IMR-90 (cell line): Measurements from ENCODE around the gene CPXM2. TPM values are rescaled to one million over a fixed set of nuclear protein-coding genes. Genes with fewer than 3 reads are reported as not detected.

ENCODE experiments used
- ATAC-seq: fragments of 200-7000 bp; cut with Tn5 transposase; 2 replicates; pipeline ENCODE4 v1.9.1; 2020; ENCODE audit warnings: low read depth, mild to moderate bottlenecking, moderate library complexity
- BruUV-seq: library from RNA; stranded (reverse); fragments of 400-500 nt; replicated peaks from 2 replicates; lab custom pipeline; 2021; lab: Mats Ljungman, UMichigan
- CTCF ChIA-PET: fragments of 300-600 bp; formaldehyde crosslinking; extraction: SDS; loops from one replicate; lab custom pipeline; 2021; ENCODE audit warnings: antibody characterized with exemption; lab: Yijun Ruan, JAX
- POLR2A ChIA-PET: fragments of 300-600 bp; sonication (Branson Sonifier 250); formaldehyde crosslinking; loops from one replicate; lab custom pipeline; 2022; ENCODE audit warnings: antibody characterized with exemption; ENCODE audit not compliant: unreplicated experiment; lab: Charles Lee
- DNase-seq: peaks from one replicate; pipeline ENCODE4 v3.0.0; 2013
- H2AFZ ChIP-seq: replicated peaks from 2 replicates; pipeline ENCODE3; 2013; ENCODE audit warnings: low read length, mild to moderate bottlenecking; ENCODE audit not compliant: poor library complexity
- H2AK5ac ChIP-seq: 2 replicates; pipeline ENCODE4 v1.6.1; 2013; ENCODE audit warnings: low read depth, low read length, inconsistent platforms
- H2AK9ac ChIP-seq: replicated peaks from 2 replicates; pipeline ENCODE3; 2013; ENCODE audit warnings: mild to moderate bottlenecking, low read depth, low read length, moderate library complexity; ENCODE audit not compliant: poor library complexity
- H2BK120ac ChIP-seq: 2 replicates; pipeline ENCODE4 v1.6.1; 2013; ENCODE audit warnings: low read depth, low read length, inconsistent platforms
- H2BK15ac ChIP-seq: 3 replicates; pipeline ENCODE4 v1.6.1; 2013; ENCODE audit warnings: low read depth, low read length, inconsistent platforms
- H2BK20ac ChIP-seq: 2 replicates; pipeline ENCODE4 v1.6.1; 2013; ENCODE audit warnings: low read depth, mild to moderate bottlenecking, inconsistent platforms, low read length, moderate library complexity
- H2BK5ac ChIP-seq: 2 replicates; pipeline ENCODE4 v1.6.1; 2013; ENCODE audit warnings: mild to moderate bottlenecking, low read depth, low read length, inconsistent platforms; ENCODE audit not compliant: poor library complexity, severe bottlenecking
- H3K14ac ChIP-seq: replicated peaks from 2 replicates; pipeline ENCODE4 v1.6.1; 2013; ENCODE audit warnings: low read depth, low read length, inconsistent platforms
- H3K18ac ChIP-seq: 2 replicates; pipeline ENCODE4 v1.6.1; 2013; ENCODE audit warnings: low read depth, low read length, control low read depth
- H3K23ac ChIP-seq: 2 replicates; pipeline ENCODE4 v1.6.1; 2013; ENCODE audit warnings: low read depth, low read length, inconsistent platforms
- H3K27ac ChIP-seq: 2 replicates; pipeline ENCODE4 v1.5.1; 2013; ENCODE audit warnings: mild to moderate bottlenecking, control low read depth, low read length; ENCODE audit not compliant: insufficient read depth
- H3K27me3 ChIP-seq: 2 replicates; pipeline ENCODE4 v1.6.1; 2013; ENCODE audit warnings: low read length; ENCODE audit not compliant: control insufficient read depth, insufficient read depth
- H3K36me3 ChIP-seq: 2 replicates; pipeline ENCODE4 v1.6.1; 2013; ENCODE audit warnings: low read length, mixed read lengths; ENCODE audit not compliant: control insufficient read depth, insufficient read depth
- H3K4ac ChIP-seq: 2 replicates; pipeline ENCODE4 v1.6.1; 2013; ENCODE audit warnings: low read depth, low read length, inconsistent platforms
- H3K4me1 ChIP-seq: 2 replicates; pipeline ENCODE4 v1.6.1; 2013; ENCODE audit warnings: low read length, mixed read lengths; ENCODE audit not compliant: control insufficient read depth, insufficient read depth
- H3K4me2 ChIP-seq: 2 replicates; pipeline ENCODE4 v1.6.1; 2013; ENCODE audit warnings: low read depth, mild to moderate bottlenecking, control low read depth, low read length, moderate library complexity
- H3K4me3 ChIP-seq: 2 replicates; pipeline ENCODE4 v1.5.1; 2013; ENCODE audit warnings: low read depth, mild to moderate bottlenecking, control low read depth, low read length, moderate library complexity; ENCODE audit not compliant: insufficient read depth
- H3K56ac ChIP-seq: 2 replicates; pipeline ENCODE4 v1.6.1; 2013; ENCODE audit warnings: low read length, inconsistent platforms; ENCODE audit not compliant: insufficient read depth; ENCODE audit errors: extremely low read depth
- H3K79me1 ChIP-seq, 2 experiments: 2 replicates each; pipeline ENCODE4 v1.6.1; 2013; ENCODE audit warnings: low read length in 2 of 2, inconsistent platforms in 1 of 2, low read depth in 1 of 2
- H3K9ac ChIP-seq: 2 replicates; pipeline ENCODE4 v1.6.1; 2013; ENCODE audit warnings: low read depth, low read length, control low read depth
- H3K9me1 ChIP-seq: 2 replicates; pipeline ENCODE4 v1.6.1; 2013; ENCODE audit warnings: low read length, inconsistent platforms; ENCODE audit not compliant: insufficient read depth
- H3K9me3 ChIP-seq: 2 replicates; pipeline ENCODE4 v1.6.1; 2013; ENCODE audit warnings: low read length; ENCODE audit not compliant: control insufficient read depth, insufficient read depth
- H4K20me1 ChIP-seq: 2 replicates; pipeline ENCODE4 v1.6.1; 2013; ENCODE audit warnings: low read length, inconsistent platforms; ENCODE audit not compliant: insufficient read depth
- H4K5ac ChIP-seq: 2 replicates; pipeline ENCODE4 v1.6.1; 2013; ENCODE audit warnings: mild to moderate bottlenecking, low read depth, low read length, control low read depth
- H4K8ac ChIP-seq, 2 experiments: 2 replicates each; pipeline ENCODE4 v1.6.1; 2013; ENCODE audit warnings: low read depth in 2 of 2, low read length in 2 of 2, control low read depth in 1 of 2, inconsistent platforms in 1 of 2
- H4K91ac ChIP-seq: 2 replicates; pipeline ENCODE4 v1.6.1; 2013; ENCODE audit warnings: low read depth, low read length, inconsistent platforms; ENCODE audit not compliant: insufficient read depth
- BHLHE40 ChIP-seq: fragments of 150-350 bp; IDR thresholded peaks from 2 replicates; pipeline ENCODE4 v1.6.1; 2016; ENCODE audit warnings: mild to moderate bottlenecking, low read depth, low read length
- CEBPB ChIP-seq: IDR thresholded peaks from 2 replicates; pipeline ENCODE4 v1.6.1; 2012; ENCODE audit warnings: low read depth, low read length, improper control_type of control experiment
- FOS ChIP-seq: fragments of 150-350 bp; IDR thresholded peaks from 2 replicates; pipeline ENCODE4 v1.6.1; 2016; ENCODE audit warnings: low read depth, low read length
- MAFK ChIP-seq: IDR thresholded peaks from 2 replicates; pipeline ENCODE4 v1.6.1; 2012; ENCODE audit warnings: low read depth, low read length, improper control_type of control experiment
- MAZ ChIP-seq: IDR thresholded peaks from 2 replicates; pipeline ENCODE4 v1.6.1; 2012; ENCODE audit warnings: low read depth, mild to moderate bottlenecking, low read length, improper control_type of control experiment, moderate library complexity, borderline replicate concordance
- MXI1 ChIP-seq: IDR thresholded peaks from 2 replicates; pipeline ENCODE4 v1.6.1; 2012; ENCODE audit warnings: low read depth, mild to moderate bottlenecking, low read length, moderate library complexity, borderline replicate concordance
- POLR2A ChIP-seq: IDR thresholded peaks from 2 replicates; pipeline ENCODE4 v1.6.1; 2012; ENCODE audit warnings: mild to moderate bottlenecking, low read depth, low read length
- RAD21 ChIP-seq: IDR thresholded peaks from 2 replicates; pipeline ENCODE4 v1.6.1; 2012; ENCODE audit warnings: low read length, improper control_type of control experiment
- WGBS, 2 experiments: methylation state at CpG; one replicate each; pipeline versions ENCODE4 v1.1.5 to v1.1.7; 2013; ENCODE audit warnings: missing lambda C conversion rate in 2 of 2; ENCODE audit not compliant: insufficient read length in 1 of 2; ENCODE audit errors: extremely low coverage in 2 of 2; 5-methylcytosine and 5-hydroxymethylcytosine counted together
- dilution Hi-C: fragments of 300-500 bp; cut with HindIII; formaldehyde crosslinking; loops from one replicate; pipeline ENCODE4 v1.14.3; 2018; ENCODE audit warnings: low sequenced_read_pairs; ENCODE audit not compliant: unreplicated experiment
- in situ Hi-C: fragments of 300-500 bp; cut with MboI; formaldehyde crosslinking; loops from 3 replicates; pipeline ENCODE4 v1.14.3; 2019; ENCODE audit warnings: low sequenced_read_pairs, inconsistent platforms, mixed read lengths
- intact Hi-C: fragments of 100-400 bp; cut with micrococcal nuclease; formaldehyde crosslinking; loops from 2 replicates; pipeline ENCODE4 v1.10.0; 2022
- polyA plus RNA-seq, 3 experiments: library from polyadenylated mRNA; depleted of rRNA; stranded (reverse); fragments of >200 nt; gene quantifications; 2 replicates each; pipeline ENCODE4 v1.2.3, GENCODE V29; 2012; ENCODE audit warnings: low replicate concordance in 1 of 3
- total RNA-seq: library from RNA; depleted of rRNA; stranded (reverse); fragments of >200 nt; gene quantifications from 2 replicates; pipeline ENCODE4 v1.2.3, GENCODE V29; 2012
- TF ChIP-seq, protein P1 (sequence below): conservative IDR thresholded peaks from 2 replicates; pipeline ENCODE4 v1.5.1; 2012; ENCODE audit warnings: mild to moderate bottlenecking, low read depth, low read length, improper control_type of control experiment
- TF ChIP-seq, protein P2 (sequence below): fragments of 150-350 bp; IDR thresholded peaks from 2 replicates; pipeline ENCODE4 v1.6.1; 2016; ENCODE audit warnings: low read depth, mild to moderate bottlenecking, low read length, moderate library complexity, borderline replicate concordance
- TF ChIP-seq, protein P3 (sequence below): fragments of 150-350 bp; IDR thresholded peaks from 2 replicates; pipeline ENCODE4 v1.6.1; 2017; ENCODE audit warnings: mild to moderate bottlenecking, antibody characterized with exemption, low read length, low read depth

The CPXM2 gene
- total and polyA plus RNA-seq, 2 of the 4 experiments (the other 2 are of a cell fraction): not detected

DNA sequence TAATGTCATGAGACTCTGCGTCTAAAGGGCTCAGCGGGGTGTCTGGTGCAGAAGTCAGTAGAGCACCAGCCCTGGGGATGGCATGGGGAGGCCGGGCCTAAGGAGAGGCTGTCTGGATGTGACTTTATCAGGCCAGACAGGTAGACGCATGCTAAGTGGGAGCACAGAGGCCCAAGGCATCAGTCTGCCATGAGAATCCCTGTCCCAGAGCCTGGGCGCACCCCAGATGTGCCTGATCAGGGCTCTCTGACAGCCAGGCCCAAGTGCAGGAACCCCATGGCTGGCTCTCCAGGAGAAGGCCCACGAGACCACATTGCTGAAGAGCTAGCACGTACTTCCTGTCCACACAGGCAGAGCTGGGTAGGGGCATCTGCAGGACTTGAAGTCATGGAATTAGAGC, 48.0 kb upstream of the CPXM2 start (continued):
- TF ChIP-seq, protein P1, sequence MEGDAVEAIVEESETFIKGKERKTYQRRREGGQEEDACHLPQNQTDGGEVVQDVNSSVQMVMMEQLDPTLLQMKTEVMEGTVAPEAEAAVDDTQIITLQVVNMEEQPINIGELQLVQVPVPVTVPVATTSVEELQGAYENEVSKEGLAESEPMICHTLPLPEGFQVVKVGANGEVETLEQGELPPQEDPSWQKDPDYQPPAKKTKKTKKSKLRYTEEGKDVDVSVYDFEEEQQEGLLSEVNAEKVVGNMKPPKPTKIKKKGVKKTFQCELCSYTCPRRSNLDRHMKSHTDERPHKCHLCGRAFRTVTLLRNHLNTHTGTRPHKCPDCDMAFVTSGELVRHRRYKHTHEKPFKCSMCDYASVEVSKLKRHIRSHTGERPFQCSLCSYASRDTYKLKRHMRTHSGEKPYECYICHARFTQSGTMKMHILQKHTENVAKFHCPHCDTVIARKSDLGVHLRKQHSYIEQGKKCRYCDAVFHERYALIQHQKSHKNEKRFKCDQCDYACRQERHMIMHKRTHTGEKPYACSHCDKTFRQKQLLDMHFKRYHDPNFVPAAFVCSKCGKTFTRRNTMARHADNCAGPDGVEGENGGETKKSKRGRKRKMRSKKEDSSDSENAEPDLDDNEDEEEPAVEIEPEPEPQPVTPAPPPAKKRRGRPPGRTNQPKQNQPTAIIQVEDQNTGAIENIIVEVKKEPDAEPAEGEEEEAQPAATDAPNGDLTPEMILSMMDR: no peak
- no peak for TF ChIP-seq RAD21
- TF ChIP-seq FOS: no peak

DNA sequence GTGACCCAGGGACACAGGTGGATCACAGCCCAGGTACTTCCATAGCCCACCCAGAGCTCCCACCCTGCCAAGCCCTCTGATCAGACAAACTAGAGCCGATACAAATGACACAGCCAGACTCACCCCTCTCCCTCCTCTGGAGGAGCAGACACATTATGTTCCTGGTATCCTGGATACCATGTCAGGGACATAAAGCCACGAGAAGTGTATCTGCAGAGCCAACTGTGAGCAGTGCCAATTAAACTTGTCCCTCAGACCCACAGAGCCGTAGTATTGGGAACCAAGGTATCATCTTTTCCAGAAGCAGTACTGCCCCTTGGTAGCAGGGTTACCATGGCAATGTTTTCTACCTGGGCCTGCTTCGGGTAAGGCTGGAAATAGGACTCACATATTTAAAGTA, 47.3 kb upstream of the CPXM2 start:
- no peak overlapping the region for H2BK20ac ChIP-seq
- H3K14ac ChIP-seq: no peak overlapping the region
- in situ Hi-C loops (no loop called here), dilution Hi-C loops (no loop called here), intact Hi-C loops (no loop called here)
- H3K27me3 ChIP-seq: no peaks in the 10 kb centered on the region
- CTCF ChIA-PET: no interaction called here
- ATAC-seq (no peak), DNase-seq (no peak)
- H3K36me3 ChIP-seq: no peaks in the 10 kb centered on the region
- H3K4me2 ChIP-seq: no peak overlapping the region
- no peak overlapping the region for H2AFZ ChIP-seq
- no peaks in the 10 kb centered on the region for H3K79me1 ChIP-seq
- H2AK5ac ChIP-seq: no peak overlapping the region
- H2BK120ac ChIP-seq: no peak overlapping the region
- no TSS peak for BruUV-seq
- no peak overlapping the region for H3K18ac ChIP-seq
- H4K8ac ChIP-seq: no peak overlapping the region
- H2BK15ac ChIP-seq: no peak overlapping the region
- no peak overlapping the region for H4K91ac ChIP-seq
- POLR2A ChIA-PET: no interaction called here
- no peak overlapping the region for H2AK9ac ChIP-seq
- H3K56ac ChIP-seq: no peak overlapping the region
- WGBS, 2 experiments: 65% methylated on average over 2 of the region's 4 CpGs; no CpG with 5 or more reads in 1 of the 2 experiments
- no peak overlapping the region for H4K5ac ChIP-seq
- no peak overlapping the region for H3K23ac ChIP-seq
- no peak overlapping the region for H3K4ac ChIP-seq
- H2BK5ac ChIP-seq: no peak overlapping the region
- H3K9ac ChIP-seq: no peak overlapping the region
- H3K27ac ChIP-seq: no peak overlapping the region
- no peak overlapping the region for H3K4me3 ChIP-seq
- no peaks in the 10 kb centered on the region for H3K9me1 ChIP-seq
- no peaks in the 10 kb centered on the region for H3K4me1 ChIP-seq
- H4K20me1 ChIP-seq: no peaks in the 10 kb centered on the region
- H3K9me3 ChIP-seq: peaks cover 33% of the 10 kb centered on the region
- TF ChIP-seq CEBPB: no peak
- TF ChIP-seq RAD21: no peak
- no peak for TF ChIP-seq FOS
- TF ChIP-seq MAFK: no peak
- TF ChIP-seq POLR2A: no peak
- TF ChIP-seq MAZ: no peak
- TF ChIP-seq, protein P1: no peak
- TF ChIP-seq MXI1: no peak
- TF ChIP-seq, protein P2, sequence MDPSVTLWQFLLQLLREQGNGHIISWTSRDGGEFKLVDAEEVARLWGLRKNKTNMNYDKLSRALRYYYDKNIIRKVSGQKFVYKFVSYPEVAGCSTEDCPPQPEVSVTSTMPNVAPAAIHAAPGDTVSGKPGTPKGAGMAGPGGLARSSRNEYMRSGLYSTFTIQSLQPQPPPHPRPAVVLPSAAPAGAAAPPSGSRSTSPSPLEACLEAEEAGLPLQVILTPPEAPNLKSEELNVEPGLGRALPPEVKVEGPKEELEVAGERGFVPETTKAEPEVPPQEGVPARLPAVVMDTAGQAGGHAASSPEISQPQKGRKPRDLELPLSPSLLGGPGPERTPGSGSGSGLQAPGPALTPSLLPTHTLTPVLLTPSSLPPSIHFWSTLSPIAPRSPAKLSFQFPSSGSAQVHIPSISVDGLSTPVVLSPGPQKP: no peak
- TF ChIP-seq BHLHE40: no peak
- TF ChIP-seq, protein P3, sequence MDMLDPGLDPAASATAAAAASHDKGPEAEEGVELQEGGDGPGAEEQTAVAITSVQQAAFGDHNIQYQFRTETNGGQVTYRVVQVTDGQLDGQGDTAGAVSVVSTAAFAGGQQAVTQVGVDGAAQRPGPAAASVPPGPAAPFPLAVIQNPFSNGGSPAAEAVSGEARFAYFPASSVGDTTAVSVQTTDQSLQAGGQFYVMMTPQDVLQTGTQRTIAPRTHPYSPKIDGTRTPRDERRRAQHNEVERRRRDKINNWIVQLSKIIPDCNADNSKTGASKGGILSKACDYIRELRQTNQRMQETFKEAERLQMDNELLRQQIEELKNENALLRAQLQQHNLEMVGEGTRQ: no peak
